ENCODE data around the gene CCNJL. TPM values are rescaled to one million over a fixed set of nuclear protein-coding genes. Genes with fewer than 3 reads are reported as not detected.

Gene CCNJL
- total and polyA plus RNA-seq, 2 donors (not counting 1 experiment from before 2014, with no cell fraction given) = 0.03 to 0.67 TPM

GRCh38 chr5:160359816-160360215 is 47.5 kb upstream of the CCNJL start:
- Histone ChIP-seq H3K9ac (ENCODE audit: low read length) (no peak overlapping the region), H2AFZ (ENCODE audit: insufficient read depth, low read depth, low read length, poor library complexity, severe bottlenecking) (no peak overlapping the region), H3K27ac (ENCODE audit: low read length in 2 of 2) (no peak overlapping the region), H3K79me2 (ENCODE audit: control insufficient read depth, insufficient read depth, low read length) (no peaks in the 10 kb centered on the region), H3K27me3 (replicated peaks in 1 of 4; ENCODE audit: control extremely low read depth in 1 of 4, control insufficient read depth in 3 of 4, insufficient read depth in 4 of 4, low read length in 3 of 4) (no peaks in the 10 kb centered on the region), H3K9me3 (ENCODE audit: control extremely low read depth in 1 of 3, control insufficient read depth in 2 of 3, insufficient read depth in 1 of 3, low read length in 2 of 3) (no peaks in the 10 kb centered on the region), H4K20me1 (ENCODE audit: control insufficient read depth, insufficient read depth, low read length, poor library complexity, severe bottlenecking) (no peaks in the 10 kb centered on the region), H3K4me3 (ENCODE audit: control extremely low read depth in 1 of 5, extremely low read depth in 1 of 5, insufficient read depth in 1 of 5, low read depth in 2 of 5, low read length in 4 of 5) (no peak overlapping the region), H3K4me1 (ENCODE audit: control insufficient read depth in 2 of 2, insufficient read depth in 2 of 2, low read length in 2 of 2) (no peaks in the 10 kb centered on the region), H3K36me3 (replicated peaks in 1 of 2; ENCODE audit: control extremely low read depth in 1 of 2, control insufficient read depth in 1 of 2, extremely low read depth in 1 of 2, insufficient read depth in 2 of 2, low read length in 1 of 2) (no peaks in the 10 kb centered on the region), H3K4me2 (replicated peaks; ENCODE audit: low read depth, low read length, poor library complexity, severe bottlenecking) (no peak overlapping the region)
- ATAC-seq (ENCODE audit: low read depth) = no peak
- DNase-seq = no peak
- Mint-ChIP-seq H3K4me1 (no peaks in the 10 kb centered on the region), H3K27me3 (peaks cover 17% of the 10 kb centered on the region), H3K4me3 (no peak overlapping the region), H3K27ac (no peak overlapping the region), H3K9me3 (ENCODE audit: insufficient read depth) (no peaks in the 10 kb centered on the region)
- TF ChIP-seq EZH2 (IDR thresholded peaks at IDR 0.05; ENCODE audit: borderline replicate concordance, insufficient read depth, low read depth, low read length, poor library complexity, severe bottlenecking) = no peak
- no peak for TF ChIP-seq CTCF (IDR thresholded peaks at IDR 0.05)
- 80% methylated on average over 4 of the region's 4 CpGs for WGBS (ENCODE audit: insufficient coverage)
- POLR2A ChIA-PET = no interaction called here
- CTCF ChIA-PET = no interaction called here
- intact Hi-C loops (cut with micrococcal nuclease) = no loop called here

- Mint-ChIP-seq H3K27ac (no peak overlapping the region), H3K9me3 (ENCODE audit: insufficient read depth) (no peaks in the 10 kb centered on the region), H3K27me3 (peaks cover 17% of the 10 kb centered on the region), H3K4me3 (no peak overlapping the region), H3K4me1 (no peaks in the 10 kb centered on the region)
- Histone ChIP-seq H3K79me2 (ENCODE audit: control insufficient read depth, insufficient read depth, low read length) (no peaks in the 10 kb centered on the region), H3K36me3 (replicated peaks in 1 of 2; ENCODE audit: control extremely low read depth in 1 of 2, control insufficient read depth in 1 of 2, extremely low read depth in 1 of 2, insufficient read depth in 2 of 2, low read length in 1 of 2) (no peaks in the 10 kb centered on the region), H3K27ac (ENCODE audit: low read length in 2 of 2) (no peak overlapping the region), H3K9me3 (ENCODE audit: control extremely low read depth in 1 of 3, control insufficient read depth in 2 of 3, insufficient read depth in 1 of 3, low read length in 2 of 3) (no peaks in the 10 kb centered on the region), H2AFZ (ENCODE audit: insufficient read depth, low read depth, low read length, poor library complexity, severe bottlenecking) (no peak overlapping the region), H3K4me1 (ENCODE audit: control insufficient read depth in 2 of 2, insufficient read depth in 2 of 2, low read length in 2 of 2) (no peaks in the 10 kb centered on the region), H3K4me3 (ENCODE audit: control extremely low read depth in 1 of 5, extremely low read depth in 1 of 5, insufficient read depth in 1 of 5, low read depth in 2 of 5, low read length in 4 of 5) (no peak overlapping the region), H4K20me1 (ENCODE audit: control insufficient read depth, insufficient read depth, low read length, poor library complexity, severe bottlenecking) (no peaks in the 10 kb centered on the region), H3K27me3 (replicated peaks in 1 of 4; ENCODE audit: control extremely low read depth in 1 of 4, control insufficient read depth in 3 of 4, insufficient read depth in 4 of 4, low read length in 3 of 4) (no peaks in the 10 kb centered on the region), H3K9ac (ENCODE audit: low read length) (no peak overlapping the region), H3K4me2 (replicated peaks; ENCODE audit: low read depth, low read length, poor library complexity, severe bottlenecking) (no peak overlapping the region)
- intact Hi-C loops (cut with micrococcal nuclease) = no loop called here
- ChIA-PET POLR2A (no interaction called here), CTCF (no interaction called here)
- no peak for TF ChIP-seq CTCF (IDR thresholded peaks at IDR 0.05)
- no peak for TF ChIP-seq EZH2 (IDR thresholded peaks at IDR 0.05; ENCODE audit: borderline replicate concordance, insufficient read depth, low read depth, low read length, poor library complexity, severe bottlenecking)
- DNase-seq = no peak
- WGBS (ENCODE audit: insufficient coverage) = 0% methylated on average over 1 of the region's 1 CpG
- no peak for ATAC-seq (ENCODE audit: low read depth)
These were observed 46.9 kb upstream of the CCNJL start for GRCh38 chr5:160359242-160359641.

All from B cell (primary cell).